HEK293T (cell line): ENCODE measurements around the gene EZR.
"Not testable (repeated sequence)": the region's sequence is repeated elsewhere in the genome, so short reads cannot be mapped to it uniquely, and the experiment has no call there.

Experiments used
- CTCF ChIA-PET: fragments of 350-600 bp; formaldehyde crosslinking; extraction: SDS; loops from one replicate; lab custom pipeline; 2021; ENCODE audit warnings: antibody characterized with exemption, inconsistent platforms; lab: Yijun Ruan, JAX
- POLR2A ChIA-PET: fragments of 350-600 bp; formaldehyde crosslinking; extraction: SDS; loops from one replicate; lab custom pipeline; 2020; ENCODE audit warnings: antibody characterized with exemption, inconsistent platforms; lab: Yijun Ruan, JAX
- DNase-seq: peaks from one replicate; pipeline ENCODE4 v3.0.0; 2012; ENCODE audit warnings: mixed read lengths; ENCODE audit errors: extremely low spot score
- ARNT ChIP-seq: fragments of 450-650 bp; IDR thresholded peaks from 2 replicates; pipeline ENCODE4 v1.6.1; 2017; ENCODE audit warnings: mild to moderate bottlenecking
- BHLHE40 ChIP-seq: fragments of 450-650 bp; IDR thresholded peaks from 2 replicates; pipeline ENCODE4 v1.6.1; 2016; ENCODE audit warnings: mild to moderate bottlenecking, moderate library complexity, borderline replicate concordance
- CTBP1 ChIP-seq: fragments of 450-650 bp; IDR thresholded peaks from 2 replicates; pipeline ENCODE4 v1.6.1; 2016; ENCODE audit warnings: borderline replicate concordance
- ELF4 ChIP-seq: fragments of 450-650 bp; IDR thresholded peaks from 2 replicates; pipeline ENCODE4 v1.6.1; 2017; ENCODE audit warnings: antibody characterized with exemption
- FOXA1 ChIP-seq: fragments of 450-650 bp; IDR thresholded peaks from 2 replicates; pipeline ENCODE4 v1.6.1; 2016; ENCODE audit warnings: mild to moderate bottlenecking
- FOXK2 ChIP-seq: fragments of 450-650 bp; IDR thresholded peaks from 2 replicates; pipeline ENCODE4 v1.6.1; 2016; ENCODE audit warnings: mild to moderate bottlenecking
- FOXM1 ChIP-seq: fragments of 450-650 bp; IDR thresholded peaks from 2 replicates; pipeline ENCODE4 v1.6.1; 2017; ENCODE audit warnings: mild to moderate bottlenecking, borderline replicate concordance
- HDGF ChIP-seq: fragments of 450-650 bp; IDR thresholded peaks from 2 replicates; pipeline ENCODE4 v1.6.1; 2017; ENCODE audit warnings: antibody characterized with exemption, borderline replicate concordance
- L3MBTL2 ChIP-seq: fragments of 450-650 bp; conservative IDR thresholded peaks from 2 replicates; pipeline ENCODE4 v1.6.1; 2016; ENCODE audit warnings: mild to moderate bottlenecking
- LEF1 ChIP-seq: fragments of 450-650 bp; IDR thresholded peaks from 2 replicates; pipeline ENCODE4 v1.6.1; 2017; ENCODE audit warnings: mild to moderate bottlenecking, borderline replicate concordance
- NFRKB ChIP-seq: fragments of 450-650 bp; IDR thresholded peaks from 2 replicates; pipeline ENCODE4 v1.6.1; 2016; ENCODE audit warnings: mild to moderate bottlenecking, moderate library complexity
- PKNOX1 ChIP-seq: fragments of 450-650 bp; IDR thresholded peaks from 2 replicates; pipeline ENCODE4 v1.6.1; 2016
- SP1 ChIP-seq: fragments of 450-650 bp; IDR thresholded peaks from 2 replicates; pipeline ENCODE4 v1.6.1; 2017
- SUZ12 ChIP-seq: fragments of 450-650 bp; IDR thresholded peaks from 2 replicates; pipeline ENCODE4 v1.6.1; 2016; ENCODE audit warnings: mild to moderate bottlenecking
- TARDBP ChIP-seq: fragments of 450-650 bp; IDR thresholded peaks from 2 replicates; pipeline ENCODE4 v1.6.1; 2016
- ZNF384 ChIP-seq: fragments of 450-650 bp; IDR thresholded peaks from 2 replicates; pipeline ENCODE4 v1.6.1; 2016

Gene EZR

GRCh38 chr6:158799051-158799792 lies 19.9 kb downstream of the EZR start:
- ChIA-PET CTCF (interaction anchor here (1.1 to 1.2 kb wide), 3 partner anchors 81 to 305 kb away, joined by 3 to 4 read pairs (median 3); partner anchors contain the start of gene RSPH3), POLR2A (interaction anchor here (0.6 to 1.7 kb wide), 3 partner anchors 20 to 70 kb away, joined by 3 to 5 read pairs (median 3); no protein-coding TSS in a partner anchor)
- TF ChIP-seq CTBP1 (peak; percentile 87; the same call in 1 of the 2 replicates), L3MBTL2 (peak; percentile 34; the same call in 1 of the 2 replicates), HDGF (no peak), SUZ12 (no peak), PKNOX1 (peak; percentile 96), ZNF384 (peak; percentile 48; the same call in 1 of the 2 replicates), FOXM1 (no peak)
- DNase-seq = peak; percentile 61

- POLR2A ChIA-PET = interaction anchor here (0.6 kb wide), 1 partner anchor 49 kb away, joined by 3 read pairs; no protein-coding TSS in a partner anchor
- TF ChIP-seq FOXM1 (no peak), ARNT (no peak), NFRKB (no peak), HDGF (no peak), ELF4 (no peak)
- no peak for DNase-seq
- CTCF ChIA-PET = no interaction called here
Measured at GRCh38 chr6:158798311-158798710, 20.9 kb downstream of the EZR start.

- POLR2A ChIA-PET = interaction anchor here (1.7 kb wide), 1 partner anchor 72 kb away, joined by 5 read pairs; no protein-coding TSS in a partner anchor
- CTCF ChIA-PET = interaction anchor here (0.7 kb wide), 1 partner anchor 50 kb away, joined by 4 read pairs; no protein-coding TSS in a partner anchor
- TF ChIP-seq HDGF = no peak
- no peak for TF ChIP-seq LEF1
- TF ChIP-seq FOXM1 = no peak
- DNase-seq = no peak
Measured at GRCh38 chr6:158797331-158798310, 21.5 kb downstream of the EZR start.

- TF ChIP-seq NFRKB (no peak), ELF4 (no peak), ZNF384 (no peak), FOXM1 (no peak), TARDBP (no peak), HDGF (no peak)
- POLR2A ChIA-PET = interaction anchor here (1.7 kb wide), 1 partner anchor 73 kb away, joined by 5 read pairs; no protein-coding TSS in a partner anchor
- DNase-seq = no peak
- CTCF ChIA-PET = no interaction called here
Measured at GRCh38 chr6:158796353-158796752, 22.8 kb downstream of the EZR start.

- DNase-seq = no peak
- CTCF ChIA-PET = no interaction called here
- no peak for TF ChIP-seq CTBP1
- no peak for TF ChIP-seq ARNT
- no peak for TF ChIP-seq SP1
- TF ChIP-seq FOXK2 = no peak
- TF ChIP-seq FOXA1 = no peak
- TF ChIP-seq ELF4 = no peak
- TF ChIP-seq BHLHE40 = no peak
- no peak for TF ChIP-seq ZNF384
- TF ChIP-seq PKNOX1 = no peak
- TF ChIP-seq HDGF = no peak
- no peak for TF ChIP-seq LEF1
- TF ChIP-seq L3MBTL2 = no peak
- POLR2A ChIA-PET = no interaction called here
Measured at GRCh38 chr6:158795516-158795915, 23.7 kb downstream of the EZR start.

- TF ChIP-seq ELF4 (no peak), CTBP1 (no peak), PKNOX1 (no peak), SUZ12 (no peak), TARDBP (no peak), BHLHE40 (no peak), FOXM1 (no peak), NFRKB (no peak), LEF1 (no peak), ZNF384 (no peak), ARNT (no peak)
- POLR2A ChIA-PET = no interaction called here
- DNase-seq = peak; percentile 53
- CTCF ChIA-PET = interaction anchor here (0.7 to 1.6 kb wide), 5 partner anchors 21 to 183 kb away, joined by 3 to 5 read pairs (median 3); no protein-coding TSS in a partner anchor
Measured at GRCh38 chr6:158793432-158793831, 25.7 kb downstream of the EZR start.

- POLR2A ChIA-PET, DNase-seq: not testable (repeated sequence)
- CTCF ChIA-PET = interaction anchor here (0.6 to 1.6 kb wide), 3 partner anchors 9 to 181 kb away, joined by 3 to 4 read pairs (median 4); no protein-coding TSS in a partner anchor
Measured at GRCh38 chr6:158792505-158792904, 26.7 kb downstream of the EZR start.
